SKM-1 (cell line): ENCODE measurements around the gene PCSK4.

Experiments
- DNase-seq: peaks from one replicate; lab custom pipeline; 2025; ENCODE audit not compliant: unreplicated experiment; lab: John Stamatoyannopoulos, UW

The PCSK4 gene

DNA sequence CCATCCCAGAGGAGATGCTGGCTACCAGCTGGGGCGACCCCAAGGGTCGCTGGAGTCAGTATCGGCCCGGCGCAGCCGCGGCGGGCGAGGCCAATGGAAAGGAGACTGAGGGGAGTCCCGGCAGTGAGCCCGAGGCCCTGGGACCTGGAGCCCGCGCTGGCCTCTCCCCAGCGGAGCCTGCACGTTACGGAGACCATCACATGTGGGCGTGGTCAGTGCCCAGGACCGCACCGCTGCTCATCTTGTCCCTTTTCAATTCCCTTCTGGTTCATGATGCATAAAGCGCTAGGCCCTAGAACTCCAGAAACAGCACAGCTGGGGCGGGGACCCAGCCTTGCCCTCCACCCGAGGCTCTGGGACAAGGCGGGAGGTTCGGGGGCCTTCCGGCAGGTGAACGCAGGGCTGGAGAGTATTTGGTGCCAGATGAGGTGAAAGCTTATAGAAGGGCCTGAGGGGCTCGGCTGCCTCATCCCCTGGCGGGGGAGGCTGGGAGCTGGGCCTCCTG, 19.1 kb downstream of the PCSK4 start:
- DNase-seq, result no peak

DNA sequence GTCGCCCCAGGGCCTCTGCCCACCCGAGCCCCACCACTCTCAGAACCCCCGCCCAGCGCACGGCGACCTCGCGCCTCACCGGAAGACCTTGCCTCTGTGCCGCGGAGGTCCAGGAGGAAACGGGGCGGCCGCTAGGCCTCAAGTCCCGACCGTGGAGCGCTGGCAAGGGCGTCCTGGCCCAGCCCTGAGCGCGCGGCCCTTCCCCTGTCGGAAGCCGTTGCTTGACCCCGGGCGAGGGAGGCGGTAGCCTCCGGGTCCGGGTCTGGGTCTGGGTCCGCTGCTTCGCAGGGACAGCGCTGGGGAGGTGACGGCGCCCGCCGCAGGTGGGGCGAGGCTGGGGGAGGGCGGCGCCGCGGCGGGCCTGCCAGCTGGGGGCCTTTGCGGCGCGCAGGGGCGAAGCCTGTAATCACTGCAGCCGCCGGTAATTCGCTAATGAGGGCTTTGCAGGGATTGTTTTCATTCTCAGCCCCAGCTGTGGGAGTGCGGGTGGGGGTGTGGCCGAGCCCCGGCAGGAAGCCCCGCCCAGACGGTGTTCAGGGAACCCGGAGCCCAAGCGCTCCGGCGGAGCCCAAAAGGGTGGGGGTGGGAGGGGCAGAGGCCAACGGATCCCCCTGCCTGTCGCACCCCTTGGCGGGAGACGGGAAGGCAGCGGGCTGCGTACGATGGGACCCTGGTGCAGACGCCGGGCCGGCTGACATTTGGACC, 19.7 kb downstream of the PCSK4 start:
- no peak for DNase-seq

DNA sequence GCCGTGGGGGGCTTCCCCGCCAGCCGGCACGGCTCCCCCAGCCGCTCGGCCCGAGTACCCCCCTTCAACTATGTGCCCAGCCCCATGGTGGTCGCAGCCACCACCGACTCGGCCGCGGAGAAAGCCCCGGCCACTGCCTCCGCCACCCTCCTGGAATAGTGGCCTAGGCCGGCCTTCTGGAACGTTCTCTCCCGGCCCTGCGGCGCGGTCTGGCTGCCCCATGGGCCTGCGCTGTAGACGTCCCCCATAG, 20.2 kb downstream of the PCSK4 start:
- DNase-seq, result no peak

DNA sequence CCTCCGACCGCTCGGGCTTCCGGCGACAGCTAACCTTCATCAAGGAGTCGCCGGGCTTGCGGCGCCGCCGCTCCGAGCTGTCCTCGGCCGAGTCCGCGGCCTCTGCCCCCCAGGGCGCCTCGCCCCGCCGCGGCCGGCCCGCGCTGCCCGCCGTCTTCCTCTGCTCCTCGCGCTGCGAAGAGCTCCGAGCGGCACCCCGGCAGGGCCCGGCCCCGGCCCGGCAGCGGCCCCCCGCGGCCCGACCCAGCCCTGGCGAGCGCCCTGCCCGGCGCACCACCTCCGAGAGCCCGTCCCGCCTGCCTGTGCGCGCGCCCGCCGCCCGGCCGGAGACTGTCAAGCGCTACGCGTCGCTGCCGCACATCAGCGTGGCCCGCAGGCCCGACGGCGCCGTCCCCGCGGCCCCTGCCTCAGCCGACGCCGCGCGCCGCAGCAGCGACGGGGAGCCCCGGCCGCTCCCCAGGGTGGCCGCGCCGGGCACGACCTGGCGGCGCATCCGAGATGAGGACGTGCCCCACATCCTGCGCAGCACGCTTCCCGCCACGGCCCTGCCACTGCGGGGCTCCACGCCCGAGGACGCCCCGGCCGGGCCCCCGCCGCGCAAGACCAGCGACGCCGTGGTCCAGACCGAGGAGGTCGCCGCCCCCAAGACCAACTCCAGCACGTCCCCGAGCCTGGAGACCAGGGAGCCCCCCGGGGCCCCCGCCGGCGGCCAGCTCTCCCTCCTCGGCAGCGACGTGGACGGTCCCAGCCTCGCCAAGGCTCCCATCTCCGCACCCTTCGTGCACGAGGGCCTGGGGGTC, 20.7 kb downstream of the PCSK4 start:
- DNase-seq, result no peak

DNA sequence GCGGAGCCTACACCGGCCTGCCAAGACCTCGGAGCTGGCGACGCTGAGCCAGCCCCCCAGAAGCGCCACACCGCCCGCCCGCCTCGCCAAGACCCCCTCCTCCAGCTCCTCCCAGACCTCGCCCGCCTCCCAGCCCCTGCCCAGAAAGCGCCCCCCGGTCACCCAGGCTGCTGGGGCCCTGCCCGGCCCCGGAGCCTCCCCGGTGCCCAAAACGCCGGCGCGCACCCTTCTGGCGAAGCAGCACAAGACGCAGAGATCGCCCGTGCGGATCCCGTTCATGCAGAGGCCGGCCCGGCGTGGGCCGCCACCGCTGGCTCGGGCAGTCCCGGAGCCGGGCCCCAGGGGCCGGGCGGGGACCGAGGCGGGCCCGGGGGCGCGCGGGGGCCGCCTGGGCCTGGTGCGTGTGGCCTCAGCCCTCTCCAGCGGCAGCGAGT, 21.3 kb downstream of the PCSK4 start:
- no peak for DNase-seq

DNA sequence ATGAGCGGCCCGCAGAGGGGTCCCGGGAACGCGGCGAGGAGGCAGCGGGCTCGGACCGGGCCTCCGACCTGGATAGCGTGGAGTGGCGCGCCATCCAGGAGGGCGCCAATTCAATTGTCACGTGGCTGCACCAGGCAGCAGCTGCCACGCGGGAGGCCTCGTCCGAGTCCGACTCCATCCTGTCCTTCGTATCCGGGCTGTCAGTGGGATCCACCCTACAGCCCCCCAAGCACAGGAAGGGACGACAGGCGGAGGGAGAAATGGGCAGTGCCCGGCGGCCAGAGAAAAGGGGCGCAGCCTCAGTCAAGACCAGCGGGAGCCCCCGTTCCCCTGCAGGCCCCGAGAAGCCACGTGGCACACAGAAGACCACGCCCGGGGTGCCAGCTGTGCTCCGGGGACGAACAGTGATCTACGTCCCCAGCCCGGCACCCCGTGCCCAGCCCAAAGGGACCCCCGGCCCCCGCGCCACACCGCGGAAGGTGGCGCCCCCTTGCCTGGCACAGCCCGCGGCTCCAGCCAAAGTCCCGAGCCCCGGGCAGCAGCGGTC, 21.8 kb downstream of the PCSK4 start:
- no peak for DNase-seq

DNA sequence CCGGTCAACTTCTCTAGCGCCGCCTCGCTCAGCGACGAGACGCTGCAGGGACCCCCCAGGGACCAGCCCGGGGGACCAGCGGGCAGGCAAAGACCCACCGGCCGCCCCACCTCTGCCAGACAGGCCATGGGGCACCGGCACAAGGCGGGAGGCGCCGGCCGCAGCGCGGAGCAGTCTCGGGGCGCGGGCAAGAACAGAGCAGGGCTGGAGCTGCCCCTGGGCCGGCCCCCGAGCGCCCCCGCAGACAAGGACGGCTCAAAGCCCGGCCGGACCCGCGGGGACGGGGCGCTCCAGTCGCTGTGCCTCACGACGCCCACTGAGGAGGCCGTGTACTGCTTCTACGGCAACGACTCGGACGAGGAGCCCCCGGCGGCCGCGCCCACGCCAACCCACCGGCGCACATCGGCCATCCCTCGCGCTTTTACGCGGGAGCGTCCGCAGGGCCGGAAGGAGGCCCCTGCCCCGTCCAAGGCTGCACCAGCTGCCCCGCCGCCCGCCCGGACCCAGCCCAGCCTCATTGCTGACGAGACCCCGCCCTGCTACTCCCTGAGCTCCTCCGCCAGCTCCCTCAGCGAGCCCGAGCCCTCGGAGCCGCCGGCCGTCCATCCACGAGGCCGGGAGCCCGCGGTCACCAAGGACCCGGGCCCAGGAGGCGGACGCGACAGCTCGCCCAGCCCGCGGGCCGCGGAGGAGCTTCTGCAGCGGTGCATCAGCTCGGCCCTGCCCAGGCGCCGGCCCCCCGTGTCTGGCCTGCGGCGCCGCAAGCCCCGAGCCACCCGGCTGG, 22.5 kb downstream of the PCSK4 start:
- no peak for DNase-seq

DNA sequence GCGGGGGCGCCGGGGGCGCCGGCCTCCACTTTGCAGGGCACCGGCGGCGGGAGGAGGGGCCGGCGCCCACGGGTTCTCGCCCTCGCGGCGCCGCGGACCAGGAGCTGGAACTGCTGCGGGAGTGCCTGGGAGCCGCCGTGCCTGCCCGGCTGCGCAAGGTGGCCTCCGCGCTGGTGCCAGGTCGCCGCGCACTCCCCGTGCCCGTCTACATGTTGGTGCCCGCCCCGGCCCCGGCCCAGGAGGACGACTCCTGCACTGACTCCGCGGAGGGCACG, 23.0 kb downstream of the PCSK4 start:
- DNase-seq, result no peak

DNA sequence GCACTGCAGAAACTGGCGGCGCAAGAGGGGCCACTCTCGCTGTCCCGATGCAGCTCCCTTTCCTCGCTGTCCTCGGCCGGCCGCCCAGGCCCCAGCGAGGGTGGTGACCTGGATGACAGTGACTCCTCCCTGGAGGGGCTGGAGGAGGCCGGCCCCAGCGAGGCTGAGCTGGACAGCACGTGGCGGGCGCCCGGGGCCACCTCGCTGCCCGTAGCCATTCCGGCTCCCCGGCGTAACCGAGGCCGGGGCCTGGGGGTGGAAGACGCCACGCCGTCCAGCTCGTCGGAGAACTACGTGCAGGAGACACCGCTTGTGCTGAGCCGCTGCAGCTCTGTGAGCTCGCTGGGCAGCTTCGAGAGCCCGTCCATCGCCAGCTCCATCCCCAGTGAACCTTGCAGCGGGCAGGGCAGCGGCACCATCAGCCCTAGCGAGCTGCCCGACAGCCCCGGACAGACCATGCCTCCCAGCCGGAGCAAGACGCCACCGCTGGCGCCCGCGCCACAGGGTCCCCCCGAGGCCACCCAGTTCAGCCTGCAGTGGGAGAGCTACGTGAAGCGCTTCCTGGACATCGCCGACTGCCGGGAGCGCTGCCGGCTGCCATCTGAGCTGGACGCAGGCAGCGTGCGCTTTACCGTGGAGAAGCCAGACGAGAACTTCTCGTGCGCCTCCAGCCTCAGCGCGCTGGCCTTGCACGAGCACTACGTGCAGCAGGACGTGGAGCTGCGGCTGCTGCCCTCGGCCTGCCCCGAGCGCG, 23.5 kb downstream of the PCSK4 start:
- DNase-seq, result no peak

DNA sequence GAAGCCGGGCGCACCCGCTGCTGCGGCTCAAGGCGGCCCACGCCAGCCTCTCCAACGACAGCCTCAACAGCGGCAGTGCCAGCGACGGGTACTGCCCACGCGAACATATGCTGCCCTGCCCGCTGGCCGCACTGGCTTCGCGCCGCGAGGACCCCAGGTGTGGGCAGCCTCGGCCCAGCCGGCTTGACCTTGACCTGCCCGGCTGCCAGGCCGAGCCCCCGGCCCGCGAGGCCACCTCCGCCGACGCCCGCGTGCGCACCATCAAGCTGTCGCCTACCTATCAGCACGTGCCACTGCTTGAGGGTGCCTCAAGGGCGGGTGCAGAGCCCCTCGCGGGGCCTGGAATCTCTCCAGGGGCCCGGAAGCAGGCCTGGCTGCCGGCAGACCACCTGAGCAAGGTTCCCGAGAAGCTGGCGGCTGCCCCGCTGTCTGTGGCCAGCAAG, 24.1 kb downstream of the PCSK4 start:
- DNase-seq, result no peak

DNA sequence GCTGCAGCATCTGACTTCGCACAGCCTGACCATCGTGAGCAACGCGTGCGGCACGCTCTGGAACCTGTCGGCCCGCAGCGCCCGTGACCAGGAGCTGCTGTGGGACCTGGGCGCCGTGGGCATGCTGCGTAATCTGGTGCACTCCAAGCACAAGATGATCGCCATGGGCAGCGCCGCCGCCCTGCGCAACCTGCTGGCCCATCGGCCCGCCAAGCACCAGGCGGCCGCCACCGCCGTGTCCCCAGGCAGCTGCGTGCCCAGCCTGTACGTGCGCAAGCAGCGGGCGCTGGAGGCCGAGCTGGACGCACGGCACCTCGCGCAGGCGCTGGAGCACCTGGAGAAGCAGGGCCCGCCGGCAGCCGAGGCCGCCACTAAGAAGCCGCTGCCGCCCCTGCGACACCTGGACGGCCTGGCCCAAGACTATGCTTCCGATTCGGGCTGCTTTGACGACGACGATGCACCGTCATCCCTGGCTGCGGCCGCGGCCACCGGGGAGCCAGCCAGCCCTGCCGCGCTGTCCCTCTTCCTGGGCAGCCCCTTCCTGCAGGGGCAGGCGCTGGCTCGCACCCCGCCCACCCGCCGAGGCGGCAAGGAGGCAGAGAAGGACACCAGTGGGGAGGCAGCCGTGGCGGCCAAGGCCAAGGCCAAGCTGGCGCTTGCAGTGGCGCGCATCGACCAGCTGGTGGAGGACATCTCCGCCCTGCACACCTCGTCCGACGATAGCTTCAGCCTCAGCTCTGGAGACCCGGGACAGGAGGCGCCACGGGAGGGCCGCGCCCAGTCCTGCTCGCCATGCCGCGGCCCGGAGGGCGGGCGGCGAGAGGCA, 24.7 kb downstream of the PCSK4 start:
- no peak for DNase-seq

DNA sequence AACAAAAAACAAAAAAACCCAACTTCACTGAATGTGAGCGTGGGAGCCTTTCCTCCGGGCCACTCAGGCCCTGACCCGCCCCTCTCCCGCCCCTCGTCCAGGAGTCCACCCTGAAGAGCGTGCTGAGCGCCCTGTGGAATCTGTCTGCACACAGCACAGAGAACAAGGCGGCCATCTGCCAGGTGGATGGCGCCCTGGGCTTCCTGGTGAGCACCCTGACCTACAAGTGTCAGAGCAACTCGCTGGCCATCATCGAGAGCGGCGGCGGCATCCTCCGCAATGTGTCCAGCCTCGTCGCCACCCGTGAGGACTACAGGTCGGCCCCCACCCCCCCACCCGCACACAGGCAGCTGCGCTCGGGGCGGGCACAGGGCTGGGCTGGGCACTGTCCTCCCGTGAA, 28.3 kb downstream of the PCSK4 start:
- DNase-seq, result no peak

DNA sequence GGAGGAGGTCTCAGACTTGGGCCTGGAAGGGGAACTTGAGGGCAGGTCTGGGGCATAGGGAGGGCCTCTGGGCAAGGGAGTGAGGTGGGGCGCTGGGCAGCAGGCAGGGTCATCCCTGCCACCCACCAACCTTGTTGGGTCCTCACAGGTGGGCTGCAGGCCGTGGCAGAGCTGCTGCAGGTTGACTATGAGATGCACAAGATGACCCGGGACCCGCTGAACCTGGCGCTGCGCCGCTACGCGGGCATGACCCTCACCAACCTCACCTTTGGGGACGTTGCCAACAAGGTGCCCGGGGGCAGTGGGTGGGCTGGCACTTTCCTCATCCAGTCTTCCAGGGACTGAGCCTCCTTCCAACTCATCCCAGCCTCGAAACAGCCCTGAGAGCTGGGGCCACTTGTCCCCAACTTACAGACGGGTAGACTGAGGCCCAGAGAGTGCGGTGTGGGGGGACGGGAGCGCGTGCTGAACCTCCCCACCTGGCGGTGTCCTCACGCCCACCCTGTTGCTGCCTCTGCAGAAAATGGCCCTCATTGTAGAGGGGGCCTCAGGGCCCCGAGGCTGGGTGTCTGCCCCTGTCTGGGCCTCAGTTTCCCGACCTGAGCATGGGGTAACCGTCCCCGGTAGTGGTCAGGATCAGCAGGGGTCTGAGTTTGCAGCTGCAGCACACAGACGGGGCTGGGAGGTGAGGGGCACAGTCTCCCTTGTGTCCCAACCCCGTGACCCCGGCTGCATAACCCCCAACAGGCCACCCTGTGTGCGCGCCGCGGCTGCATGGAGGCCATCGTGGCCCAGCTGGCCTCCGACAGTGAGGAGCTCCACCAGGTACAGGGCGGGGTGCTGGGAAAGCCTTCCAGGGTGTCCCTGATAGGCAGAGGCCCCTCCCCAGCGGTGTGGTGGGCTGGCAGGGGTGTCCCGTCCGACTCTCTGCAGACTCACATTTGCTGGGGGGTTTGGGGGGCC, 29.8 kb downstream of the PCSK4 start:
- DNase-seq, result no peak

DNA sequence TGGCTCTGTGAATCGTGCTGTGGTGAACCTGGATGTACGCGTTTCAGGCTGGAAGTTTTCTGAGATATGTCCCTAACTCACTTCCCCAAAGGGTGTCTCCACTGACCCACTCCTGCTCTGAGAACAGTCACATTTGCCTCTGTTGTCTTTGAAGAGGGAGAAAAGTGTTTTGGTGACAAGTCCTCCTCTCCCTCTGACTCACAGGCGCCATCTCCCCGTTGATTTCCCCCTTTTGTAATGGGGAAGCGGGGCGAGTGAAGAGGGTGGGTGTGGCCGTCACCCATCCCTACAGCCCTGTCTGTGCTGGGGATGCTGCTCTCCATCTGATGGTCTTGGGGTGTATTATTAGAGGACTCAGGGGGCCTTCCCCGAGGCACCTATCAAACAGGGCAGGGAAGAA, 30.7 kb downstream of the PCSK4 start:
- DNase-seq, result no peak

DNA sequence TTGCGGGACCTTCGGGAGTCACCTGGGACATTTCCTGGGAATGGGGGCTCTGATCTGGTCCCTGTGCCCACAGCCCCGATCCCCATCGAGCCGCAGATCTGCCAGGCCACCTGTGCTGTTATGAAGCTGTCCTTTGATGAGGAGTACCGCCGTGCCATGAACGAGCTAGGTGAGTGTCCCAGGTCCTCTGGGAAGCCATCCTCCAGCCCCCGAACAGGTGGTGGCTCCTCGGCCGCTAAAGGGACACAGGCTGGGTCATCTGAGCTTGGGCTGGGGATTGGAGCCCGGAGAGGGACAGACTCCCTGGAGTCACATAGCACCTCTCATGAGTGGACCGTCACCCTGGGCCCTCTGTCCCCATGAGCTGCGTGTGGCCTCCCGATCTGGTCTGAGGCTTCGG, 32.3 kb downstream of the PCSK4 start:
- no peak for DNase-seq

DNA sequence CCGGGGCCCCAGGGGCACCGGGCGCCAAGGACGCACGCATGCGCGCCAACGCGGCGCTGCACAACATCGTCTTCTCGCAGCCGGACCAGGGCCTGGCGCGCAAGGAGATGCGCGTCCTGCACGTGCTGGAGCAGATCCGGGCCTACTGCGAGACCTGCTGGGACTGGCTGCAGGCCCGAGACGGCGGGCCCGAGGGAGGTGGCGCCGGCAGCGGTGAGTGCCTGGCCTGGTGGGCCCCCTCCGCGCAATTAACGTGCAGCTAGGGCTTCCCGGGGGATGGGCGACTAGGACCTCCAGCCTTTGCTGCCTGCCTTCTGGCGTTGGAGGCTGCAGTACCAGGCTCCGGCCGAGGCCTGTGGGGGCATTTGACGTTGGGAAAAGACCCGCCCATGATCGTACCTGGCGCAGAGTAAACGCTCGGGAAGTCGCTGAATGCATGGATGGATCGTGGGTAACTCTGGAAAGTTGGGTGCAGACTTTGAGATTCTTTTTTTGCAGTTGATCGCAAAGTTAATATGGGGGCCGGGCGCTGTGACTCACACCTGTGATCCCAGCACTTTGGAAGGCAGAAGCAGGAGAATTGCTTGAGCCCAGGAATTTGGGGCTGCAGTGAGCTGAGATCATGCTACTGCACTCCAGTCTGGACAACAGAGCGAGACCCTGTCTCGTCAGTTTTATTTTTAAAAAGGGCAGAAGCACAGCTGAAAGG, 33.0 kb downstream of the PCSK4 start:
- DNase-seq, result no peak

DNA sequence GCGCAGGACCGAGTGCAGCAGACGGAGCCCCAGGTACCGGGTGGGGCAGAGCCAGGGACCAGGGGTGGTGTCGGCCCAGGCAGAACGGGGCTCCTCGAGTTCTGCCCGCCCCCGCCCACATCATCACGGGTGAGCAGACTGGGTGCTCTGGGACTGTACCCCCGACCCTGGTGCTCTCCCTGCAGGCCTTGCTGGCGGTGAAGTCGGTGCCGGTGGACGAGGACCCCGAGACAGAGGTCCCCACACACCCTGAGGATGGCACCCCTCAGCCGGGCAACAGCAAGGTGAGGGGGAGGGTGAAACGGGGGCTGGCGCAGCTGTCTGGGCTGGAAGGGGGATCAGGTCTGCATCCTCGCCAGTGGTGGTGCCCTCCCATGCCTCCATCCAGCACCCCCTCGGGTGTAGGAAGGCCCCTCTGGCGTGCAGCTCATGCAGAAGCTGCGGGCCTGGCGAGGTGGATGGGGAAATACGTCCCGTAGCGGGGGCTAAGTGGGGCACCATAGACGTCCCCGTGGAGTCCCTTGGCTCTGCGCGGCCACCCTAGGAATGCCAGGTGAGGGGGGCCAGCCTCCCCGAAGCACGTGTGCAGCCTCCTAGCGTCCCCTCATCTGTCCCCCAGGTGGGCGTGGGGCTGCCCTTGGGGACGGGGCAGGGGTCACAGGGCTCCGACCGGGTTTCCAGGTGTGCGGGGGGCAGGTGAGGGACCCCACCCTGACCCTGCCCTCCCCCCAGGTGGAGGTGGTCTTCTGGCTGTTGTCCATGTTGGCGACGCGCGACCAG, 33.8 kb downstream of the PCSK4 start:
- no peak for DNase-seq
